HG02571 (cell line): ENCODE measurements around the gene ELAC2.

Experiments used
- ATAC-seq: cut with Tn5 transposase; IDR thresholded peaks from one replicate; pipeline ENCODE4 v1.9.1; 2021; ENCODE audit warnings: mild to moderate bottlenecking, moderate library complexity; ENCODE audit not compliant: unreplicated experiment

Gene ELAC2

GRCh38 chr17:12958786-12959185 lies 59.0 kb downstream of the ELAC2 start:
- ATAC-seq = no peak

- no peak for ATAC-seq
These were observed 62.3 kb downstream of the ELAC2 start for GRCh38 chr17:12955521-12955920.

GRCh38 chr17:12953156-12953555 lies 64.7 kb downstream of the ELAC2 start:
- no peak for ATAC-seq

GRCh38 chr17:12952012-12952411 lies 65.8 kb downstream of the ELAC2 start:
- no peak for ATAC-seq

GRCh38 chr17:12947047-12947446 lies 70.8 kb downstream of the ELAC2 start:
- ATAC-seq = no peak
